GM19324 (cell line): ENCODE data around the gene SELENOV.

Source experiments
- ATAC-seq: cut with Tn5 transposase; IDR thresholded peaks from one replicate; pipeline ENCODE4 v1.9.1; 2021; ENCODE audit warnings: mild to moderate bottlenecking, moderate library complexity; ENCODE audit not compliant: unreplicated experiment, low FRiP score

The SELENOV gene

GRCh38 chr19:39492788-39493187, 22.2 kb upstream of the SELENOV start:
- no peak for ATAC-seq

GRCh38 chr19:39494661-39495060, 20.3 kb upstream of the SELENOV start:
- no peak for ATAC-seq

- no peak for ATAC-seq
These were observed 18.9 kb upstream of the SELENOV start for GRCh38 chr19:39496063-39496462.

GRCh38 chr19:39497701-39497995, 17.3 kb upstream of the SELENOV start:
- ATAC-seq = no peak

GRCh38 chr19:39497996-39498797, 16.7 kb upstream of the SELENOV start:
- no peak for ATAC-seq

- no peak for ATAC-seq
These were observed 15.9 kb upstream of the SELENOV start, which contains the start of gene DLL3 for GRCh38 chr19:39498798-39499642. DLL3 (plus strand) TSS chr19:39498947; CDS start chr19:39498975, 28 bp downstream.

GRCh38 chr19:39499932-39500331, 15.0 kb upstream of the SELENOV start:
- ATAC-seq = no peak

GRCh38 chr19:39500543-39500942, 14.4 kb upstream of the SELENOV start:
- no peak for ATAC-seq

- ATAC-seq = no peak
These were observed 13.6 kb upstream of the SELENOV start for GRCh38 chr19:39501340-39501739.

GRCh38 chr19:39502640-39503417, 12.1 kb upstream of the SELENOV start:
- ATAC-seq = no peak

GRCh38 chr19:39506598-39506943, 8.4 kb upstream of the SELENOV start:
- no peak for ATAC-seq

- ATAC-seq = no peak
These were observed 7.8 kb upstream of the SELENOV start for GRCh38 chr19:39506944-39507714.

- no peak for ATAC-seq
These were observed 7.1 kb upstream of the SELENOV start for GRCh38 chr19:39507715-39508364.

- ATAC-seq = no peak
These were observed 6.3 kb upstream of the SELENOV start for GRCh38 chr19:39508629-39509028.

- no peak for ATAC-seq
These were observed 5.7 kb upstream of the SELENOV start for GRCh38 chr19:39509233-39509632.

GRCh38 chr19:39512988-39513387, 2.0 kb upstream of the SELENOV start:
- ATAC-seq = no peak

- ATAC-seq = no peak
These were observed 732 bp downstream of the SELENOV start for GRCh38 chr19:39515551-39516191.

GRCh38 chr19:39516270-39516669, 1.3 kb downstream of the SELENOV start:
- ATAC-seq = no peak

GRCh38 chr19:39517432-39517831, 2.5 kb downstream of the SELENOV start:
- ATAC-seq = no peak
